HG03469 (cell line): ENCODE results near the gene FUT6.
"Not testable (repeated sequence)": the region's sequence is repeated elsewhere in the genome, so short reads cannot be mapped to it uniquely, and the experiment has no call there.

Experiments
- ATAC-seq: cut with Tn5 transposase; IDR thresholded peaks from one replicate; pipeline ENCODE4 v1.9.1; 2021; ENCODE audit warnings: mild to moderate bottlenecking, moderate library complexity, moderate number of reproducible peaks; ENCODE audit not compliant: unreplicated experiment

The FUT6 gene, protein sequence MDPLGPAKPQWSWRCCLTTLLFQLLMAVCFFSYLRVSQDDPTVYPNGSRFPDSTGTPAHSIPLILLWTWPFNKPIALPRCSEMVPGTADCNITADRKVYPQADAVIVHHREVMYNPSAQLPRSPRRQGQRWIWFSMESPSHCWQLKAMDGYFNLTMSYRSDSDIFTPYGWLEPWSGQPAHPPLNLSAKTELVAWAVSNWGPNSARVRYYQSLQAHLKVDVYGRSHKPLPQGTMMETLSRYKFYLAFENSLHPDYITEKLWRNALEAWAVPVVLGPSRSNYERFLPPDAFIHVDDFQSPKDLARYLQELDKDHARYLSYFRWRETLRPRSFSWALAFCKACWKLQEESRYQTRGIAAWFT

GRCh38 chr19:5839065-5840017 is at the start of gene FUT6:
Gene FUT6 (minus strand): TSS chr19:5839702. CDS start chr19:5832567, 7,135 bp downstream.
- ATAC-seq = no peak

- ATAC-seq = not testable (repeated sequence)
Observed at GRCh38 chr19:5884065-5884811, 44.7 kb upstream of the FUT6 start.

DNA sequence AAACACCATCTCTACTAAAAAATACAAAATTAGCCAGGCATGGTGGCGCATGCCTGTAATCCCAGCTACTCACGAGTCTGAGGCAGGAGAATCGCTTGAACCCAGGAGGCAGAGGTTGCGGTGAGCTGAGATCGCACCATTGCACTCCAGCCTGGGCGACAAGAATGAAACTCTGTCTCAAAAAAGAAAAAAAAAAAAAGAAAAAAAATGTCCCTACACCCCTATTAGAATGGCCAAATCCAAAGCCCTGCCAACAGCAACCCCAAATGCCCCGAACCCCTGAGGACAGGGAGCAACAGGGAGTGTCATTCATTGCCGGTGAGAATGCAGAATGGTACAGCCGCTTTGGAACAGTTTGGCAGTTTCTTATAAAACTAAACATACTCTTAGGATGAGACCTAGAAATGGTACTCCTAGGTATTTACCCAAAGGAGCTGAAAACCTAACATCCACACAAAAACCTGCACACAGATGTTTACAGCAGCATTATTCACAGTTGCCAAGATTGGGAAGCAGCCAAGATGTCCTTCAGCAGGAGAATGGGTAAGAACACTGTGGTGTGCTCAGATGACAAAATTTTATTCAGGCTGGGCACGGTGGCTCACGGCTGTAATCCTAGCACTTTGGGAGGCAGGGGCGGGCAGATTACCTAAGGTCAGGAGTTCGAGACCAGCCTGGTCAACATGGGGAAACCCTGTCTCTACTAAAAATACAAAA is 43.8 kb upstream of the FUT6 start:
- ATAC-seq = not testable (repeated sequence)

DNA sequence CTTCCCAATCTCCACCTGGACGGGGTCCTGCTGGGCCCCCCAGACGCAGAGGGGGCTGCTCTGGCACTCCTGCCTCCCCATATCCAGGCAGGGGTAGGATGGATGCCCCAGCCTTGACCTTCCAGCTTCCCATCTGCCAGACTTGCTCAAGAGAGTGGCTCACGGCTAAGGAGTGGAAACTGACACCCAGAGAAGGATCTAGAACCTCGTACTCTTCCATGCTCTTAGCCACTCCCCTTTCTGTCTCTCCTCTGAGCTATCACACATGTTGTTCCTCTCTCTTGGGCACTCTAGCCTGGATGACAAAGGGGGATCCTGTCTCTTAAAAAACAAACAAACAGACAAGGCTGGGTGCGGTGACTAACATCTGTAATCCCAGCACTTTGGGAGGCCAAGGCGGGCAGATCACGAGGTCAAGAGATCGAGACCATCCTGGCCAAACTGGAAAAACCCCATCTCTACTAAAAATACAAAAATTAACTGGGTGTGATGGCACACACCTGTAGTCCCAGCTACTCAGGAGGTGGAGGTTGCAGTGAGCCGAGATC is 43.0 kb upstream of the FUT6 start:
- no peak for ATAC-seq

- no peak for ATAC-seq
Observed at GRCh38 chr19:5881543-5882299, 42.2 kb upstream of the FUT6 start.

DNA sequence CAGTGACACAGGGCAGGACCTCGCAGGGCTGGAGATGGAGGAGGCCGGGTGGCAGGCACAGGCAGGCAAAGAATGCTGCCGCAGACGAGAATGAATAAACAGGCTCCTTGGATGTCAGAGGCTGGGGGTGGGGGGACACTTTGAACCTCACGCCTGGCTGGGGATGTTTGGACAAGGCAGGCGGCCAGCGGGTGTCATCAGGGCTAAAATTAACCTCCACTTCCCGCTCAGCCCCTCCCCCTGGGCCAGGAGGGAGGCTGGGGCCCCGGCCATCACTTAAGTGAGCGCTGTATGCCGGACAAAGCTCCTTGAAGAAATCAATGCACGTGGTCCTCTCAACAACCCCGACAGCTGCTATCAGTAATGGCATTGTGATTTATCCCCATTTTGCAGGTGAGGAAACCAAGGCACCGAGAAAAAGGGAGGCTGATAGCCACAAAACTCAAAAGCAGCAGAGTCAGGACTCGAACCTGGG is 41.1 kb upstream of the FUT6 start:
- ATAC-seq = no peak

GRCh38 chr19:5880196-5880595 is 40.7 kb upstream of the FUT6 start:
- no peak for ATAC-seq

DNA sequence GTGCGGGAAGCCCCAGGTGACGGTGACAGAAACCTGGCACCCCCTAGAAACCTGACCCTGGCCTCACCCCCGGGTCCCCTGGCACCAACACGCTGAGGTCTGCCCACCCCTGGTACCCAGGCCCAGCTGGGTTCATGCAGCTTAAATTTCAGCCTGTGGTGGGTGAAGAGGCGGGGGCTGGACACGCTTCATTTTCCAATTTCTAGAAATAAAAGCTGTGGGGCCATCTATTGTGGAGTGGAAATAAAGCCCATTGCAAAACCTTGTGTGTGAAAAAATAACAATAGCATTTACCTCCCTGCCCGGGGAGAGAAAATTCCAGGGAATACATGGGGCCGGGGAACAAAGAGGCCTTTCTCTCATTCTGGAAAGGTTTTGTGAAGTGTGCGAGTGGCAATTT is 38.4 kb upstream of the FUT6 start:
- ATAC-seq = no peak

GRCh38 chr19:5877427-5877826 is 37.9 kb upstream of the FUT6 start:
- no peak for ATAC-seq

DNA sequence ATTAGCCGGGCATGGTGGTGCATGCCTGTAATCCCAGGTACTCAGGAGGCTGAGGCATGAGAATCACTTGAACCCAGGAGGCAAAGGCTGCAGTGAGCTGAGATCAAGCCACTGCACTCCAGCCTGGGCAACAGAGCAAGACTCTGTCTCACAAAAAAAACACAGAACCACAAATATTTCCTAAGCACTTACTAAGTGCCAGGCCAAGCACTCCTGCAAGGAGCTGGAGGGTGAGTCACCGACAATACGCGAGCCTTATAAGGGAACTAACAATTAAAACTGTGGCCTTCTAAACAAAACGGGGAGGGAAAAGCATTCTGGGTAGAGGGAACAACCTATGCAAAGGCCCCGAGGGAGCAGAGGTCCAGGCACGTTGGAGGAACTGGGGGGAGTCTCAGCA is 35.0 kb upstream of the FUT6 start:
- ATAC-seq = not testable (repeated sequence)

GRCh38 chr19:5873617-5874199 is 34.2 kb upstream of the FUT6 start:
- ATAC-seq = no peak

DNA sequence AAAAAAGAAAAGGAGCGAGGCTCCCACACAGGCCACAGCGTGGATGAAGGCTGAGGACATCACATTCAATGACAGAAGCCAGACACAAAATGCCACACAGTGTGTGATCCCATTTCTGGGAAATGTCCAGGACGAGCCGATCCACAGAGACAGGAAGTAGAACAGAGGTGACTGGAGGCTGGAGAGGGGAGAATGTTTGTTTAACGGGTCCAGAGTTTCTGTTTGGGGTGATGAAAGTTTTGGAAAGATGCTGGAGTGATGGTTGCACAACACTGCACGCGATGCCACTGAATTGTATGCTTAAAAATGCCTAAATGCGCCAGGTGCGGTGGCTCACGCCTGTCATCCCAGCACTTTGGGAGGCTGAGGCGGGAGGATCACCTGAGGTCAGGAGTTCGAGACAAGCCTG is 31.5 kb upstream of the FUT6 start:
- ATAC-seq = no peak

DNA sequence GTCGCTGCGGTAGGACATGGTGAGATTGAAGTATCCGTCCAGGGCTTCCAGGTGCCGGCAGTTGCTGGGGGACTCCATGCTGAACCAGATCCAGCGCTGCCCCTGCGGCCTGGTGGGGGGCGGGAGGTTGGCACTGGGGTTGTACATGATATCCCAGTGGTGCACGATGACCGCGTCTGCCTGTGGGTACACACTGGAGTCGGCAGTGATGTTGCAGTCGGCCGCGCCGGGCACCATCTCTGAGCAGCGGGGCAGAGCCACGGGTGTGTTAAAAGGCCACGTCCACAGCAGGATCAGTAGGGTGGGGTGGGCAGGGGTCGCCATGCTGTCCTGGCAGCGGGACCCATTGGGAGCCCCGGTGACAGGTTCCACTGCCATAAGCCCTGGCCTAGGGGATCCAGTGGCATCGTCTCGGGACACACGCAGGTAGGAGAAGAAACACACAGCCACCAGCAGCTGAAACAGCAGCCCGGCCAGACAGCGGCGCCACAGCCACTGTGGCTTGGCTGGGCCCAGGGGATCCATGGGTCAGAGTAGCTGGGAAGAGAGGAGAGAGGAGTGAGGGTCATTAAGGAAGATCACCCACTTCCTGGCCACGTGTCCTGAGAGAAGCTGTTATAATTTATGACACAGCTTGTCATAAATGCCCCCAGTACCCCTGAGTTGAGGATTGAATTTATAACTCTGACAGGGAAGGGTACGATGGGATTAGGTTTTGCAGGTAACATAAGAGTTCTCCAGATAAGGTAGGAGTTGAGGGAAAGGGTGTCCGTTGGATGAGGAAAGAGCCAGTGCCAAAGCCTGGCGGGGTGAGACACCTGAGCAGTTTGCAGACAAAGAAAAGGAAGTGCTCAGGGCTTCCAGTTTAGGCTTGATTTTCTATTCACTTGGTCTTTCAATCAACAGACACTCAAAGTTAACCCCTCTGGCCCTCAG is 28.0 kb upstream of the FUT6 start:
- no peak for ATAC-seq

- ATAC-seq = no peak
Observed at GRCh38 chr19:5865772-5866171, 26.3 kb upstream of the FUT6 start.

GRCh38 chr19:5864725-5865486 is 25.4 kb upstream of the FUT6 start:
- no peak for ATAC-seq

DNA sequence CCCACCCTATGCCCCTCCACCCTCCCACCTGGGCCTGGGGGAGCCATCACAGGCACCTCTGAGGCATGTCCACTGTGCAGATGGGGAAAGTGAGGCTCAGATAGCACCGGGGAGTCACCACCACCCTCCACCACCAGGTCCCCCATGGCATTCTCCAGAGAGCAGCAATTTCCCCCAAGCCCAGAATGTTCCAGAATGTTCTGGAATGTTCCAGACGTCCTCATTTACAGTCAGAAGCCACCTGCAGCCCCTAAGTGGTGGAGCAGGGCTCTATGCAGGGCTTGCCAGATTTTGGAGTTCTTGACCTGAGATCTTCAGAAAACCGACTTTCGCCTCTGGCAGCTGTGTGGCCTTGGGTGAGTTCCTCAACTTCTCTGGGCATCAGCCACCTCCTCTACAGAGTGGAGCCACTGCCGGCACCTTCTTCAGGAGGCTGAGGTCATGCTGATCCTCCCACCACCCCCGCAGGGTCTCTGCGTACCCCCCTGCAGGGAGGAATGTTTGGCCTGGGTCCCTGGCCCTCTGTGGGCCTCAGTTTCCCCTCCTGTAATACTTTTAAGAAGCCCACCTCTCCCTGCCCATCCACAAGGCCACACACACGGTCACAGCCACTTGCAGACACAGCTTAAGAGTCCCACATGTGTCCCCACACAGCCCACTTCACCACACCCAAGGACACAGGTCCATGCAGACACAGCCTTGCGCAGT is 24.7 kb upstream of the FUT6 start:
- no peak for ATAC-seq
